Measurements from ENCODE around the gene PHLPP1.

DNA sequence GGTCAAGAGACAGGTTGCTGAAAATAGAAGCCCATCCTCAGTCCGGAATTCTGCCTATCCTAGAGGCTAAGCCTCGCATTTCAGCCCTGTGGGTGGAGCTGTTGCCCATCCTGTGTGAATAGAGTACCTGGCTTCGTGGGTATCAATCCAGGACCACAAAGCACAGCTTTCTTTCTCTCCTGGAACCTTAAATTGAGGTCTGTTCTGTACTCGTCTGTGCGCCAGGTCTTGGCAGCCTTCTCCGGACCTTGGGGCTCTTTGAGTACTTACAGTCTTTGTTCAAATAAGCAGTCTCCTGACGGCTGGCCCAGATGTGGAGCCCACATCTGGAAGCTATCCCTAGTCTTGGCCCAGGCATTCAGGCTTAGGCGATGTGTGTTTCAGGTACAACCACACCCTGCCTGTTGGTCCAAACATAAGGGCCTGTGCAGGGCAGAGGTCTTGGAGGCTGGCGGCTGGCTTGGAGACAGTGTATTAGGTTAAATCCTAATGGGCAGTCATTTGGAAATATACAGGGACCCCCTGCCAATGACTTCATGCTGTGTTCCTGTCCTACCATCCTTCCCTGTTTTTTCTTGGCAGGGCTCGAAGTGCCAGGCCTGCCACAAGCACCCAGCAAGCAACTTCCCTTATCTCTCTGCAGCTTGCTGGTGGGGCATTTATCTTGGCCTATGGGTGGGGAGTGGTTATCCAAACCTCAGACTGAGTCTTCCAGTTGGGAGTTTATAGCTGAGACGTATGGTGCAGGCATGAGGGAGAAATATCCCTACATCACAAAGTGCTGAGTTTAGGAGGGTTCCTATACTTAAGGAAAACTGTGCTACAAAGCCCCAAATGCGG lies 310.1 kb downstream of the PHLPP1 start:
- TF ChIP-seq POLR2A (IDR thresholded peaks at IDR 0.05; ENCODE audit: low read length) = no peak
- TF ChIP-seq GATA1 (IDR thresholded peaks at IDR 0.05; ENCODE audit: low read depth, low read length) = no peak
